A549 (cell line): ENCODE measurements around the gene CD36.

Experiments used
- CTCF ChIP-seq: fragments of >200 bp; sonication (Bioruptor Twin); formaldehyde crosslinking; IDR thresholded peaks from 3 replicates; pipeline ENCODE4 v1.5.1; 2016
- EP300 ChIP-seq, 2 experiments: fragments of >200 bp; sonication (Bioruptor Twin); formaldehyde crosslinking; IDR thresholded peaks; 2 replicates in 1 of 2; 3 replicates in 1 of 2; pipeline ENCODE4 v1.6.1; 2016 to 2017
- MYC ChIP-seq: IDR thresholded peaks from 2 replicates; pipeline ENCODE4 v1.6.1; 2012; ENCODE audit warnings: mild to moderate bottlenecking, inconsistent platforms, low read length, improper control_type of control experiment, borderline replicate concordance
- PBX3 ChIP-seq: IDR thresholded peaks from 2 replicates; pipeline ENCODE4 v1.6.1; 2012
- PHF8 ChIP-seq: fragments of 200-600 bp; sonication (generic); IDR thresholded peaks from 2 replicates; pipeline ENCODE4 v1.6.1; 2016; ENCODE audit warnings: low read depth, mild to moderate bottlenecking, antibody characterized with exemption, moderate library complexity, borderline replicate concordance
- POLR2A ChIP-seq: IDR thresholded peaks from 2 replicates; pipeline ENCODE4 v1.6.1; 2012; ENCODE audit warnings: mild to moderate bottlenecking, low read length

- TF ChIP-seq CTCF, result no peak
- no peak for TF ChIP-seq EP300 (IDR thresholded peaks at IDR 0.05)
- TF ChIP-seq MYC, result no peak
- TF ChIP-seq PBX3, result no peak
- TF ChIP-seq PHF8, result no peak
- no peak for TF ChIP-seq POLR2A
Measured at GRCh38 chr7:80641548-80641947, 3.1 kb downstream of the CD36 start.
